ENCODE results near the gene PRPF38A. TPM values are rescaled to one million over a fixed set of nuclear protein-coding genes. Genes with fewer than 3 reads are reported as not detected.
"Not testable (repeated sequence)": the region's sequence is repeated elsewhere in the genome, so short reads cannot be mapped to it uniquely, and the experiment has no call there.

The PRPF38A gene
- total and polyA plus RNA-seq, 2 donors from 2014 or later = 19.0 to 46.7 TPM

- Histone ChIP-seq H3K27ac (ENCODE audit: low read depth in 2 of 2, low read length in 2 of 2) (peak overlapping the region; percentile 58 to 88), H3K4me3 (ENCODE audit: low read length in 3 of 3) (peak overlapping the region; percentile 46 to 99 (median 65)), H3K9ac (ENCODE audit: low read length in 3 of 3) (peak overlapping the region in 1 of 3 donors; percentile 35), H3K27me3 (ENCODE audit: control insufficient read depth, insufficient read depth, low read length) (no peaks in the 10 kb centered on the region), H3K9me3 (ENCODE audit: control insufficient read depth in 2 of 3, insufficient read depth in 1 of 3, low read length in 3 of 3) (no peaks in the 10 kb centered on the region), H3K36me3 (ENCODE audit: control insufficient read depth in 2 of 3, insufficient read depth in 3 of 3, low read length in 3 of 3) (peaks cover 0 to 14% (median 9%) of the 10 kb centered on the region in 3 donors), H3K4me1 (ENCODE audit: control insufficient read depth in 2 of 3, insufficient read depth in 2 of 3, low read depth in 1 of 3, low read length in 3 of 3) (peaks cover 5 to 15% (median 8%) of the 10 kb centered on the region in 3 donors)
- no peak for TF ChIP-seq CTCF (IDR thresholded peaks at IDR 0.05; ENCODE audit: borderline replicate concordance, extremely low read depth, insufficient read depth)
- intact Hi-C loops (cut with DNase I) = no loop called here
- FAIRE-seq (no peak), DNase-seq (no peak)
Measured at GRCh38 chr1:52366517-52366827, 37.9 kb upstream of the PRPF38A start.

- DNase-seq (peak in 1 of 5 donors; percentile 27), FAIRE-seq (no peak)
- H3K9me3 ChIP-seq (ENCODE audit: control insufficient read depth in 2 of 3, insufficient read depth in 1 of 3, low read length in 3 of 3) = no peaks in the 10 kb centered on the region
- intact Hi-C loops (cut with DNase I) = no loop called here
- no peak overlapping the region for H3K27ac ChIP-seq (ENCODE audit: low read depth in 2 of 2, low read length in 2 of 2)
- H3K4me3 ChIP-seq (ENCODE audit: low read length in 3 of 3) = no peak overlapping the region
- no peaks in the 10 kb centered on the region for H3K27me3 ChIP-seq (ENCODE audit: control insufficient read depth, insufficient read depth, low read length)
- H3K4me1 ChIP-seq (ENCODE audit: control insufficient read depth in 2 of 3, insufficient read depth in 2 of 3, low read depth in 1 of 3, low read length in 3 of 3) = peaks cover 5 to 15% (median 8%) of the 10 kb centered on the region in 3 donors
- no peak for TF ChIP-seq CTCF (IDR thresholded peaks at IDR 0.05; ENCODE audit: borderline replicate concordance, extremely low read depth, insufficient read depth)
- H3K9ac ChIP-seq (ENCODE audit: low read length in 3 of 3) = no peak overlapping the region
- H3K36me3 ChIP-seq (ENCODE audit: control insufficient read depth in 2 of 3, insufficient read depth in 3 of 3, low read length in 3 of 3) = peaks cover 0 to 6% (median 4%) of the 10 kb centered on the region in 3 donors
Measured at GRCh38 chr1:52367272-52367671, 37.1 kb upstream of the PRPF38A start.

GRCh38 chr1:52368383-52369172 lies 35.8 kb upstream of the PRPF38A start:
- H3K27ac ChIP-seq (ENCODE audit: low read depth in 2 of 2, low read length in 2 of 2) = peak overlapping the region in 1 of 2 donors; percentile 37
- H3K4me3 ChIP-seq (ENCODE audit: low read length in 3 of 3) = peak overlapping the region; percentile 42 to 70 (median 57)
- H3K36me3 ChIP-seq (ENCODE audit: control insufficient read depth in 2 of 3, insufficient read depth in 3 of 3, low read length in 3 of 3) = no peaks in the 10 kb centered on the region
- intact Hi-C loops (cut with DNase I) = no loop called here
- peak overlapping the region; percentile 13 to 48 (median 22) for H3K9ac ChIP-seq (ENCODE audit: low read length in 3 of 3)
- FAIRE-seq = no peak
- peaks cover 5 to 15% (median 8%) of the 10 kb centered on the region in 3 donors for H3K4me1 ChIP-seq (ENCODE audit: control insufficient read depth in 2 of 3, insufficient read depth in 2 of 3, low read depth in 1 of 3, low read length in 3 of 3)
- no peak for TF ChIP-seq CTCF (IDR thresholded peaks at IDR 0.05; ENCODE audit: borderline replicate concordance, extremely low read depth, insufficient read depth)
- H3K27me3 ChIP-seq (ENCODE audit: control insufficient read depth, insufficient read depth, low read length) = no peaks in the 10 kb centered on the region
- no peaks in the 10 kb centered on the region for H3K9me3 ChIP-seq (ENCODE audit: control insufficient read depth in 2 of 3, insufficient read depth in 1 of 3, low read length in 3 of 3)
- peak in 4 of 5 donors; percentile 74 to 84 (median 80) for DNase-seq

- DNase-seq; H3K4me3 ChIP-seq (ENCODE audit: low read length in 3 of 3); H3K27me3 ChIP-seq (ENCODE audit: control insufficient read depth, insufficient read depth, low read length); H3K9ac ChIP-seq (ENCODE audit: low read length in 3 of 3); H3K27ac ChIP-seq (ENCODE audit: low read depth in 2 of 2, low read length in 2 of 2); H3K4me1 ChIP-seq (ENCODE audit: control insufficient read depth in 2 of 3, insufficient read depth in 2 of 3, low read depth in 1 of 3, low read length in 3 of 3); H3K9me3 ChIP-seq (ENCODE audit: control insufficient read depth in 2 of 3, insufficient read depth in 1 of 3, low read length in 3 of 3); intact Hi-C loops (cut with DNase I); H3K36me3 ChIP-seq (ENCODE audit: control insufficient read depth in 2 of 3, insufficient read depth in 3 of 3, low read length in 3 of 3); FAIRE-seq: not testable (repeated sequence)
Measured at GRCh38 chr1:52369851-52370250, 34.6 kb upstream of the PRPF38A start.

All from kidney (tissue), 14 donors.